HG03196 (cell line): ENCODE measurements around the gene CREBRF.
"Not testable (repeated sequence)": the region's sequence is repeated elsewhere in the genome, so short reads cannot be mapped to it uniquely, and the experiment has no call there.

Experiments used
- ATAC-seq: cut with Tn5 transposase; IDR thresholded peaks from one replicate; pipeline ENCODE4 v1.9.1; 2021; ENCODE audit not compliant: unreplicated experiment

The CREBRF gene

DNA sequence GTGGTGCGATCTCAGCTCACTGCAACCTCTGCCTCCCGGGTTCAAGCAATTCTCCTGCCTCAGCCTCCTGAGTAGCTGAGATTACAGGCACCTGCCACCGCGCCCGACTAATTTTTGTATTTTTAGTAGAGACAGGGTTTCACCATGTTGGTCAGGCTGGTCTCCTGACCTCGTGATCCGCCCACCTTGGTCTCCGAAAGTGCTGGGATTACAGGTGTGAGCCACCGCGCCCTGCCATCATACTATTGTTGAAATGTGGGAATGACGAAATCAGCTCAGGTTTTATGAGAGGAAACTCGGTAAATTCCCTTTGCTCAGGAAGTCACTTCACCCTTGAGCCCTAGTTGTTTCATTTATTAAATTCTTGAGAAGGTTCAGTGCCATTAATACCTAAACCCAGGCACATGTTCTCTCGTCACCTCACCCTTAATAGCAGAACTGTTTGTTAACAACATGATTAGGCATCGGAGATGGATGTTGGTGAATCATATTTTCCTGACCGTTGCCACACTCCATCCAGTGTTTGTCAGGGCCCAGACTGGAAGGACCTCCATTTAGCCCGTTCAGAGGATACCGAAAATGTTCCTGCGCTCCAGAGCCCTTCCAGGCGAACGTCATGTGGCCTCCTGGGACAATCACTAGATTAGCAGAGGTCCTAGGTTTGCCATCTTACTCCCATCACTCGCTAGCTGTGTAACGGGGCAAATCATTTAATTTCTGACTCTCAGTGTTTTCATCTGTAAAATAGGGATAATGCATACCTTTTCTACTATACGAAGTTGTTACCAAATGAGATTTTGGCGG lies 20.0 kb upstream of the CREBRF start:
- peak; percentile 67 for ATAC-seq

DNA sequence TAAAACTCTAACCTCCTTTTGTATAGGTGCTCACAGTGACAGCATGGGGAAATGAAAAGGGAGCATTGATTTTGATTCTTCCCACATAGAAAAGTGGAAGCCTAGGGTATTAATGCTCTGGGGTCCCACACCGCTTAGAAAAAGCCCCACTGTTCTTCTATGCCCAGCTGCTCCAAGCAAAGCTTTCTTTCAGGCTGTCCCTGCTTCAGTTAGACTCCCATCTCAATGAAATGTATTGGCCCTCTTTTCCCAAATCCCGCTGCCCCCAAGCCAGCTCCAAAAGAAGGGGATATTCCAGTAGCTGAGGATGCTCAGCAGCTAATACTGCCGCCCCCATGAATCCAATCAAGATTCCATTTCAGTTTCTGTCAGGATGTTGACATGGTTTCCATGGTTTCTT lies 17.0 kb upstream of the CREBRF start:
- no peak for ATAC-seq

DNA sequence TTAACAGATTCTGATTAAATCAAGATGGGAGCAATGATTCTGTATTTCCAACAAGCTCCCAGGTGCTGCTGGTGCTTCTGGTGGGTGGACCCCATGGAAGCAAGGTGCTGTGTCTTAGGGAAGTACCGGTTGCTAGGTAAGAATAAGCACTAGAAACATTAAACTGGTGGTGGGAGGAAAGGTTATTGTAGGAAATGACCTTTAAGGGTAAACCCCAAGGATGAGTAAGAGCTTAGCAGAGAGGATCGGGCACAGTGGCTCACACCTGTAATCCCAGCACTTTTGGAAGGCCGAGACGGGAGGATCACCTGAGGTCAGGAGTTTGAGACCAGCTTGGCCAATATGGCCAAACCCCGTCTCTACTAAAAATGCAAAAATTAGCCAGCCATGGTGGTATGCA lies 16.2 kb upstream of the CREBRF start:
- no peak for ATAC-seq

DNA sequence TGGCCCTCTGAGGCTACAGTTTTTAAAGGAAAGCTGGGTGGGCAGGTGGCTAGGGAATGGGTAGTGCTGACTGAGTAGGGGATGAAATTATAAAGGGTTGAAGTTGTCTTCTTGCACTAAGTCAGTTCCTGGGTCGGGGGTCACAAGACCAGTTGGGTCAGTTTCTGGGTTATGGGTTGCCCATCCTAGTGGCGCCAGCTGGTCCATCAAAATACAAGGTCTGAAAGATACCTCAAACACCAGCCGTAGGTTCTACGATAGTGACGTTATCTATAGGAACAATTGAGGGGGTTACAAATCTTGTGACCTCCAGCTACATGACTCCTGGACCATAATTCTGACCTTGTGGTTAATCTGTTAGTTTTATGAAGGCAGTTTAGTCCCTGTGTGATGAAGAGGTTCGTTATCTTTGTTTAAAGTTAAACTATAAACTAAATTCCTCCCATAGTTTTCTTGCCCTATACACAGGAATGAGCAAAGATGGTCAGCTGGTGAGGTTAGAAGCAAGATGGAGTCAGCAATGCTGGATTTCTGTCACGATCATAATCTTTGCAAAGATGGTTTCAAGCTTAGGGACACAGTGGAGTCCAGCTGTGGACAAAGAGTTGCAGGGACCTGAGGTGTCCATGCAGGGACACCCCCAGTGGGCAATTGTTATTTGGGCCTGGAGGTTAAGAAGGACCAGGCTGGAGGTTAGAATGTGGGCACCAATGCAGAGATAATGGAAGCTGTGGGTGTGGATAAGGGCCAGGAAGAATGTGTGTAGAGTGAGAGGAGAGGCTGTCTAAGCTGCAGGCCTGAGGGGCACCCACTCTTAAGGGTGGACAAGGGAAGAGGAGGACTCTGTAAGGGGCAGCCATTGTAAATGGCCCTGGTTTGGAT lies 14.0 kb upstream of the CREBRF start:
- no peak for ATAC-seq

DNA sequence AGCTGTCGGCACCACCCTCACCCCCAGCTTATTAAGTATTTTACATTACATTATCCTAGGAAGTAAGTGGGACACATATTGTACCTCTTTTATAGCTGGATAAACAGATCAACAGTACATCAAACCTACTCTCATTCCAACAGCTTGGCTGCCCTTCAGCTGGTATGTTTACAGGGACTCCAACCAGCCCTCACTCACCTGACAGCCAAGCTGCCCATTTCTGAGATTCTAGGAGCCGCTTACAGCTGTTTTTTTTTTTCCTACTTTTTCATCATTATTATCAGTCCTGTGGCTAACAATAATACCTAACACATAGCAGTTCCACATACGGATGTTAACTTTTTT lies 13.4 kb upstream of the CREBRF start:
- no peak for ATAC-seq

DNA sequence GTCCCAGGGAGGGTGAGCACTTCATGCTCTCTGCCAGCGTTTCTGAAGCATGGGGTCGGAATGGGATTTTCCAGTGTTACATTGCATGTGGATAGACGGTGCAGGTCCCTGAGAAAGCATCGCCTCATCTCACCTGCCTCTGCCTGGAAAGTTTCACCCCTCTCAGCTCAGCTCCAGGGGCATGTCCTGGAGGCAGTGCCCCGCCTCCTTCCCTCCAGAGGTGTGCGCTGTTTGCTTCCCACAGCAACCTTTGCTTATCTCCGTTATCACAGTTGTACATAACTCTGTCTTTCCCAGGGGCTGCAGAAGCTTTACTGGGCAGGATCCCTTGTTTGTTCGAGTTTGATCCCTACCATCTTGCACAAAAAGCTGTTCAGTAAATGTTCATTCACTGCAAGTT lies 10.7 kb upstream of the CREBRF start:
- ATAC-seq = no peak

DNA sequence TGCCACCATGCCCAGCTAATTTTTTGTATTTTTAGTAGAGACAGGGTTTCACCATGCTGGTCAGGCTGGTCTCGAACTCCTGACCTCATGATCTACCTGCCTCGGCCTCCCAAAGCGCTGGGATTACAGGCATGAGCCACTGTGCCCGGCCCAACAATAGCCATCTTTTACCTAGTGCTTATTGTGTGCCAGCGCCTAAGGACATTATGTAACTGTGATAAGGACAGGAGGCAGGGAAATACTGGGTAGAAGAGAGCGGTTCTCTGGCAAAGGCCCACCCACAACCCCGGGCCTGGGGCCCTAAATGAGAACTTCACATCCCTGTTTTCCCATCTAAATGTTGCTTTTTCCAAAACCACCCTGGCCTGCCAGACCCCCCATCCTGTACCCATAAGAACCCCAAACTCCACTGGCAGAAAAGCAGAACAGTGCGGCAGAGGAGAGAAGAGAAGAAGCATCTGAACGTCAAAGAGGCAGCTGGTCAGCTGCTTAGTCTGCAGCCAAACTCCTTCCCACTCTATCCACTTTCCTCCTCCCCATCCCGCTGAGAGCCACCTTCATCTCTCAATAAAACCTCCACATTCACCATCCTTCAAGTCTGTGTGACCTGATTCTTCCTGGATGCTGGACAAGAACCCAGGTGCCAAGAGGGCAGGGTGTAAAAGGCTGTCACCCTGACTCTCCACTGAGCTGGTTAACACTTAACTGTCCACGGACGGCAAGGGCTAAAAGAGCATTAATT lies 8.9 kb upstream of the CREBRF start:
- not testable (repeated sequence) for ATAC-seq

DNA sequence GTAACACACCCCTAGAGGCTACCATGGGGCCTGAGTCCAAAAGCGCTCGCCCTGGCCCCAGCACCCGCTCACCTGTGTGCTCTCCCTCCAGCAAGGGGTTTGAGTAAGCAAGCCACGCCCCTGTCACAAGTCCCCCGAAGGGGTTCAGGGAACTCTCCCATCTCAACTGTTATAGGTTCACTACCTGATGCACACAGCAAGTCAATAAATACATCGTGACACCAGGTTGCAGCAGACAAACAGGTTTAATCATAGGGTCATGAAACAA lies 8.4 kb upstream of the CREBRF start:
- ATAC-seq = no peak

DNA sequence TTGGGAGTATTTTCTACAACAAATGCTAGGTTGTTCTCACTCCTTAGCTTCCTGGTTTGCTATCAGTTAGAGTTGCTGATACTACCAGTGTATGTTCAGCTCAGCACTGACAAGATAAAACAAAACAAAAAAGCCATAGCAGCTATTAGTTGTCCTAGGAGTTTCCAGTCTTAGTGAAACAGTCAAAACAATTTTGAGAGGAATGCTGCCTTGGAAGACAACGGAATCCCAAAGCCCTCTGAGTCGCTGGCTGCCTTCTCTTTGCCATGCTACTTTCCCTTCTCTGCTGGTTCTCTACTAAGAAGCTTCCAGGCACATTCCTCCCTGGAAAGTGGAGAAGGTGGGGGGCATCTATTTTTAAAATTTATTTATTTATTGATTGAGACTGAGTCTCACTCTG lies 5.4 kb upstream of the CREBRF start:
- ATAC-seq = no peak

DNA sequence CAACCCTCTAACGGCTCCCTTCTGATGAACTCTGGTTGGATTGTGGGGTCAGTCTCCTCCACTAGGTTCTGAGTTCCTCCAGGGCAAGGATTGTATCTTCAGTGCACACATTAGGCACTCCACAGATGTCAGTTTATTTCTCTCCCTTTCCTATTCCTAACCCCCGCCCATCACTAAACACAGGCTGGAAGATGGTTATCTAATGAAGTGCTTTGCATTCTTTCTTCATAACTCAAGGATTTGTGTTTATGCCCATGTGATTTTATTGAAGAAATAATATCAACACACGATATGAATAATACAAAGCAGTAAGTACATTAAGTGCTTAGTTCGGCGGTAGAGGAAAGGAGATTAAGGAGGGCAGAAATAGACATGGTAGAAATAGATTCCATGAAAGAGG lies 4.4 kb upstream of the CREBRF start:
- no peak for ATAC-seq

DNA sequence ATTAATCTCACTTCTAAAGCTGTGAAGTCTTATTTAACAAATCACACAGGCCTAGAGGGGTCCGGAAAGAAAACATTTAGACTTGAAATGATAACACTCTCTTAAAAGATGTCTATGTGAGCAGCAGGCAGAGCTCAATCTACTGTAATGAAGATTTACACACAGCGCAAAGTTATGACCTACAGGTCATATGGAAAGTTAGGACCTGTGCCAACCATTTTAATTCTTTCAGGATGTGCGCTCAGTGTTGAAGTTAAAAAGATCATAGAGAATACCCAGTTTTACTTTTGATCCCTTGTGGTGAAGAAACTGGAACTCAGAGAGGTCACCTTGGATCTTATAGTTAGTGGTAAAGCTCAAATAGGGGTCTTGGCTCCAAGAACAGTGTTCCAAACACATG lies 3.1 kb upstream of the CREBRF start:
- ATAC-seq = no peak

DNA sequence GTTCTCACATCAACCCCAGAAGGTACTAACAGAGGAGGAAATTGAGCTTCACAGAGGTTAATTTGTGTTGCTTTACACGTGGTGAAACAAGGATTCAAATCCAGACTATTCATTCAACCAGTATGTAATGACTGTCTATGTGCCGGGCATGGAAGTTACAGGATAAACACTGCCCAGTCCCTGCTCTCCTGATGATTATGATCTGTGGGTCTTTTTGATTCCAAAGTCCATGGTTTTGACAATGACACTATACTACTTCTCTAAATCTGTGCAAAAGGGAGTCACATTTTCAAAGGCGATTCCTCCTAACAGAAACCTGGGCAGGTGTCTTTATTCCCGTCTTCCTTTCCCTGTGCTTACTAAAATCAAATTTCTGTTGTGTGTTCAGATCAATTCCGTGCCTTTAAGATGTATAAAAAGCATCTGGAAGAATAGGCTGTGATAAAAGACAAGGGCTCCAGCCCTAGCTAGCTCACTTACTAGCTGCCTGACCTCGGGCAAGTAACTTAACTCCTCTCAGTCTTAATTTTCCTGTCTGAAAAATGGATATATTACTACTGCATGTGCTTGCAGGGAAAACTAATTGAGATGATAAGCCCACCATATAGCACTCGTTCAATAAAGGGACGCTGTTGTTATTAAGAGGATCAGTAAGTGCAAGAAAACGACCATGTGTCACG lies 970 bp upstream of the CREBRF start:
- ATAC-seq = no peak

DNA sequence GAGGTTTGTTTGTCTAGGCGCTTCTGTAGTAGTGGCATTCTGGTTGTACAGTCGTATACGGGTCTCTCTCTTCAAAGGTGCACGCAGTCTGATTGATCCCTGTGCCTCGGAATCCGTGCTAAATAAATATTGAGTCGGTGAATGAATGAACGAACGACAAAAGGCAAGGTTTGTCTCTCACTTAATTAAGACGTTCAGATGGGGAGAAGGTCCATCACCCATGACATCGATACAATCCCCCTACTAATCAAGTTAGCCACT lies 500 bp upstream of the CREBRF start:
- peak; percentile 4 for ATAC-seq

DNA sequence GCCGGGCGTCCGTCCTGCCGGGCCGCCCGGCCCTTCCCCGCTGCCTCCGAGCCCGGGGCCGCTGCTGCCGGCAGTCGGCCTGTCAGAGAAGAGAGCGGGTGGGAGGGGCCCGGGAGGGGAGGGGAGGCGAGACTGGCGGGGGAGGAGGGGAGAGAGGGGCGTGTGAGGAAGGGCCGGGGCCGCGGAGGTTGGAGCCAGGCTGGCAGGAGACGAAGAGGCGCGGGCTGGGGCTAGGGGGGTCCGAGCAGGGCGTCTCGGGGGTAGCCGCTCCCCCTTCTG lies 570 bp downstream of the CREBRF start:
- peak; percentile 22 for ATAC-seq

DNA sequence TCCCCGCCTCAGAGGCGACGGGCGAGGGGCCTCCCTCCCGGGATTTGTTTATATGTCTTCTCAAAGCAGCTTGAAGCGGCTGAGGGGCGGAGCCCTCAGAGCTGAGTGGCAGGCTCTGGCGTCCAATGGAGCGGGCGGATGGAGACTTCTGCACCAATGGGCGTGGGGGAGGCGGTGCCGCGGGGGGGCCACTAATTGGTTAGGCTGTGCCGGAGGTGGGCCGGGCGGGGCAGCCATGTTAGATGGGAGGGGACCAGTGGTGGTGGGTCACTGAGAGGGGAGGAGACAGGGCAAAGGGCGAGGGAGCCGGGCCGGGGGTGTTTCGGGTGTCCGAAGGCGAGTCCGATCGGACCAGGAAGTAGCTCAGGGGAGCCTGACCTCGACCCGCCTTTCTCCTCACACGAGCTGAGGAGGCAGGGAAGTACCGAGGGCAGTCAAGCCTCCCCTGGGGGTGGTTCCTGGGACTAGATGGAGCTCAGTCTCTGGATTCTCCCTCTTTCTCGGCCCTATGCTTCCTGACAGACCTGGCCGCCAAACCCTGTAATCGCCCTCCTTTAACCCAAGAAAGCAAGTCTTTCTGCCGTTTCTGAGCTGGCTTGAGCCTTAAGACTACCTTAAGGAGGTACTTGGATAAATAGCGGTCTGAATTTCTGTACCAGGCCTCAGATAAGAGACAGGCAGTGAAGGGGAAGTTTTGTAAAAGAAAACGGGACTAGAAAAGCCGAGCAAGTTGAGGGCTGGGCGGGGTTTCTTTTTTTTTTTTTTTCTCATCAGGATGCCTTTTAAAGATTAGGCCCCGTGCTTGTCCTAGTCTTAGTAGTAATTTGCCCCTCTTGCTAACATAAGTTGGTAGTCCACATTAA lies 1.1 kb downstream of the CREBRF start:
- peak; percentile 85 for ATAC-seq

DNA sequence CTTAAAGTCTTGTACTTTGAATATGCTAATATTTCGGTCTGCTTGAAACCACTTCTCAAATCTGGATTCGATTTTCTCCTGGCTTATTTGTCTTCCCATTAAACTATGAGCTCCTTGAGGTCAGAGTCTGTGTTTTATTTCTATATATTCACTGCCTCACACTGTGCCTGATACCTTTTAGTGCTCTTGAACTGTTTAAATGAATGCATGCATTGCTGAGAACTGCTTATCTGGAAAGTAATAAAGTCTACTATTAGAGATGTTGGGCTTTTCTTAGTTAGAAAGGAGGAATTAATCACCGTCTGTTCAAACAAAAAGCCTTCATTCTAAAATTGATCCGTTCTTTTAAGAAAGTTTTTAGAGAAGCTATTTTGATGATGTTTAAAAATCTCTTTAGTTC lies 6.0 kb downstream of the CREBRF start:
- ATAC-seq = no peak

DNA sequence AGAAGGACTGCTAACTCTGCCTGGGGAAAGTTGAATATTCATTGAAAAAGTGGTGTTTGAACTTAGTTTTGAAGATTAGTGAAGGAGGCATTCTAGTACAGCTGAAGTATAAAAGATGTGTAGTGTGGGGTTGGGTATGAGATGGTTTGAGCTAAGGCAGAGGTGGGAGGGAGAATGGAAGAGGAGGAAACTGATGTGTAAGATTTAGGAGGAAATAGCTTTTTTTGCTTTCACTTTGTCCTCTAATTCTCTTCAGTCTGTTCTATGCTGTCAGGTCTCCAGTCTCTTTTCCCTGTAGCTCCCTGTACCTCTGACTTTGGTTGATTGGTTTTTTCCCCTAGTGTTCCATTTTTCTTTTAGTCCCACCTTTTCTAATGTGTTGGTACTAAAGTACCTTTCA lies 9.0 kb downstream of the CREBRF start:
- ATAC-seq = no peak

DNA sequence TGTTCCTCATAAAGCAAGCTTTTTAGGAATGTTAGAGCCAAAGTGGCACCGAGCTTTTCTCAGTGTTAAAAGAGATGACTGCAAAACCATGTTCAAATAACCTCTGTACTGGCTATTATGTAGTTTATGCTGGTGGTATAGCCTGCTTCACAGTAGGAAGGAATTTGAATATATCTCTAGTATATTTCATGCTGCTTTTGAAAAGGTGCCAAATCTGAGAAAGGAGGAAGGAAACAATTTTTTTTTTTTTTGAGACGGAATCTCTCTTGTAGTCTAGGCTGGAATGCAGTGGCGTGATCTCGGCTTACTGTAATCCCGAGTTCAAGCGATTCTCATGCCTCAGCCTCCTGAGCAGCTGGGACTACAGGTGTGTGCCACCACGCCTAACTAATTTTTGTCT lies 13.5 kb downstream of the CREBRF start:
- ATAC-seq = no peak

DNA sequence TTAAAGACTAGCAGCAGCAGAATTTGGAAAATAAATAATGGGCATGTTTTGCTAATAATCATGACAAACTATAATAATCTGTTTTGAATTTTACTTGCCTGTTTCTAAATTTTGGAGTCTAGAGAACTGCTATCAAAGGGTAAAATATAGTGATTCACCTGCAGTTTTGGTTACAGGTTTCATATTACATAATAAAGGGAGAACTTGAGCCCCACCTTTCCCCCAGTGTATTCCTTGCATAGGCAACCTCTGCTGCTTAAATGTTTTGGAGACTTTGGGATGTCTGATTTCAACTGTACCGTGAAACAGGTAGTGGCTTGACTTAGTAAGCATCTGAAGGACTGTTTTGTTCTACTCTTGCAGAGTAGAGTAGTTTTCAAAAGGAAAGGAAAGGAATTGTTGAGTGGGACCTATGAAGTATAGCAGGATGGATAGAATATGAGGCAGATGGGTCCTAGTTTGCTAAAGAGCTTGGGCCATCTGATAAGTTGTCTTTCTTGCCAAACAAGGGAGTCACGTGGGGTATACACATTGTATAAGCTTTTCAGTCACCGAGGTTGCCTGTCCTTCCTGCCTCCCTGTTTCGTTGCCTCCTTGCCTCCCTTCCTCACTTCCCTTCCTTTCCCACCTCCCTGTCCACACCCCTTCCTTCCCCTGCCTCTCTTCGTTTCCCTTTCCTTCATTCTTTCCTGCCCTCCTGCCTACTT lies 19.1 kb downstream of the CREBRF start:
- ATAC-seq = no peak

DNA sequence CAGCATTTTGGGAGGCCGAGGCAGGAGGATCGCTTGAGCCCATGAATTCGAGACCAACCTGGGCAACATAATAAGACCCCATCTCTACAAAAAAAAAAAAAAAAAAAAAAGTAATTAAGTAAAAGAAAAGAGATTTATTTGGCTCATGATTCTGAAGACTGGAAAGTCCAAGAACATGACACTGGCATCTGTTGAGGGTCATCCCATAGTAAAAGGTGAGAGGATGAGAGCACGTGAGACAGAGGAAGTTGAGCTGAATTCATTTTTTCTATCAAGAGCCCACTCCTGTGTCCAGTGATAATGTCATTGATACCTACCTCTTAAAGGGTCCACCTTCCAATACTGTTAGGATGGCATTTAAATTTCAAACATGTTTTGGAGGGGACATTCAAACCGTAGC lies 19.8 kb downstream of the CREBRF start:
- ATAC-seq = no peak
